ENCODE data around the gene BCAM. TPM values are rescaled to one million over a fixed set of nuclear protein-coding genes. Genes with fewer than 3 reads are reported as not detected.

Gene BCAM
- total and polyA plus RNA-seq, 2 of the 4 experiments (the other 2 are of a cell fraction), result 2.3 to 35.7 TPM

DNA sequence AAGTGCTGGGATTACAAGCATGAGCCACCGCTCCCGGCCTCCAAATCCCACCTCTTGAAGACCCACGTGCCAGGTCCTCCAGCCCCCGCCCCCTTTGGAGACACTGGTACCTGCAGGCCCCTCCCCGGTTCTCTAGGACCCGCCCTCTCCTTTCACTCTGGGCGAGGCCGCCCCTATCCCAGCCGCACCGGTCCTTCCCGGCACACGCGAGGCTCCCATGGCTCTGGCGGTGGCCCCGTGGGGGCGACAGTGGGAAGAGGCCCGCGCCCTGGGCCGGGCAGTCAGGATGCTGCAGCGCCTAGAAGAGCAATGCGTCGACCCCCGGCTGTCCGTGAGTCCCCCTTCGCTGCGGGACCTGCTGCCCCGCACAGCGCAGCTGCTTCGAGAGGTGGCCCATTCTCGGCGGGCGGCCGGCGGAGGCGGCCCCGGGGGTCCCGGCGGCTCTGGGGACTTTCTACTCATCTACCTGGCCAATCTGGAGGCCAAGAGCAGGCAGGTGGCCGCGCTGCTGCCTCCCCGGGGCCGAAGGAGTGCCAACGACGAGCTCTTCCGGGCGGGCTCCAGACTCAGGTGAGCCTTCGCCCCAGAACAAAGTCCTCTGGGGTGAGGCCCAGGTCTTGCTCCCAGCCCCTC, 31.1 kb upstream of the BCAM start, which contains the start of gene CBLC:
CBLC (plus strand) TSS at position 176 of the 633 bp plus-strand sequence; CDS start at position 218, 42 bp downstream.
- H4K8ac ChIP-seq (ENCODE audit: low read depth in 2 of 2, low read length in 2 of 2), result no peak within 1 kb of the TSS
- H3K4me3 ChIP-seq (ENCODE audit: insufficient read depth, low read depth, low read length), result no peak within 1 kb of the TSS
- TF ChIP-seq MAFK (IDR thresholded peaks at IDR 0.05; ENCODE audit: low read depth, low read length), result no peak
- no peak for TF ChIP-seq RAD21 (IDR thresholded peaks at IDR 0.05; ENCODE audit: low read length)
- no peak for TF ChIP-seq BHLHE40 (IDR thresholded peaks at IDR 0.05; ENCODE audit: low read depth, low read length)
- dilution Hi-C loops (cut with HindIII; ENCODE audit: low sequenced_read_pairs, unreplicated experiment), result no loop called here
- H3K36me3 ChIP-seq (ENCODE audit: control insufficient read depth, insufficient read depth, low read length), result no peaks in the 10 kb centered on the region
- no peaks in the 10 kb centered on the region for H4K20me1 ChIP-seq (ENCODE audit: insufficient read depth, low read length)
- H2BK15ac ChIP-seq (ENCODE audit: low read depth, low read length), result peak within 1 kb of the TSS; percentile 92; the same call in 2 of the 3 replicates
- in situ Hi-C loops (cut with MboI; ENCODE audit: low sequenced_read_pairs), result loop anchor here (25.0 kb wide), 1 partner anchor 216 kb away; no protein-coding TSS in a partner anchor
- DNase-seq (no peak), ATAC-seq (ENCODE audit: low read depth) (no peak)
- peak within 1 kb of the TSS; percentile 34 for H2AFZ ChIP-seq (replicated peaks; ENCODE audit: low read length, poor library complexity)
- no peaks in the 10 kb centered on the region for H3K9me3 ChIP-seq (ENCODE audit: control insufficient read depth, insufficient read depth, low read length)
- no peaks in the 10 kb centered on the region for H3K27me3 ChIP-seq (ENCODE audit: control insufficient read depth, insufficient read depth, low read length)
- H4K91ac ChIP-seq (ENCODE audit: insufficient read depth, low read depth, low read length), result peak within 1 kb of the TSS; percentile 68
- H3K4me1 ChIP-seq (ENCODE audit: control insufficient read depth, insufficient read depth, low read length), result peaks cover 12% of the 10 kb centered on the region
- peak within 1 kb of the TSS; percentile 86 for H2BK120ac ChIP-seq (ENCODE audit: low read depth, low read length)
- no peak within 1 kb of the TSS; the same call in 1 of the 2 replicates for H3K27ac ChIP-seq (ENCODE audit: insufficient read depth, low read length)
- no peak within 1 kb of the TSS for H3K56ac ChIP-seq (ENCODE audit: extremely low read depth, insufficient read depth, low read length)
- H2BK20ac ChIP-seq (ENCODE audit: low read depth, low read length), result peak within 1 kb of the TSS; percentile 75
- H2AK9ac ChIP-seq (replicated peaks; ENCODE audit: low read depth, low read length, poor library complexity), result no peak within 1 kb of the TSS
- no peak within 1 kb of the TSS for H3K18ac ChIP-seq (ENCODE audit: low read depth, low read length)
- H4K5ac ChIP-seq (ENCODE audit: low read depth, low read length), result no peak within 1 kb of the TSS
- H3K79me1 ChIP-seq (ENCODE audit: low read depth in 1 of 2, low read length in 2 of 2), result no peaks in the 10 kb centered on the region; a peak in 1 of 4 replicates
- H3K9me1 ChIP-seq (ENCODE audit: insufficient read depth, low read length), result peaks cover 15% of the 10 kb centered on the region
- H3K9ac ChIP-seq (ENCODE audit: low read depth, low read length), result no peak within 1 kb of the TSS
- peak within 1 kb of the TSS; percentile 94 for H2AK5ac ChIP-seq (ENCODE audit: low read depth, low read length)
- BruUV-seq (replicated peaks), result no TSS peak
- WGBS, 2 experiments (ENCODE audit: extremely low coverage in 2 of 2, insufficient read length in 1 of 2), result 42% methylated on average over 21 of the region's 47 CpGs; no CpG with 5 or more reads in 1 of the 2 experiments
- peak within 1 kb of the TSS; percentile 88 for H3K4ac ChIP-seq (ENCODE audit: low read depth, low read length)
- intact Hi-C loops (cut with micrococcal nuclease), result no loop called here
- no peak within 1 kb of the TSS for H3K23ac ChIP-seq (ENCODE audit: low read depth, low read length)
- ChIA-PET CTCF (no interaction called here), POLR2A (ENCODE audit: unreplicated experiment) (no interaction called here)
- no peak within 1 kb of the TSS; the same call in 1 of the 2 replicates for H3K14ac ChIP-seq (replicated peaks; ENCODE audit: low read depth, low read length)
- no peak within 1 kb of the TSS for H3K4me2 ChIP-seq (ENCODE audit: low read depth, low read length)
- H2BK5ac ChIP-seq (ENCODE audit: low read depth, low read length, poor library complexity, severe bottlenecking), result no peak within 1 kb of the TSS
